T-cell (primary cell): ENCODE data around the gene QSOX2. TPM values are rescaled to one million over a fixed set of nuclear protein-coding genes. Genes with fewer than 3 reads are reported as not detected.

Source experiments
- ATAC-seq, 4 experiments: fragments of 200-7000 bp in 3 of 4; fragments of 150-1000 bp in 1 of 4; cut with Tn5 transposase; replicated peaks in 1 of 4; 1 replicate in 3 of 4; 2 replicates in 1 of 4; pipeline ENCODE4 v1.10.0; 2021; ENCODE audit warnings: moderate library complexity in 3 of 4, mild to moderate bottlenecking in 2 of 4, moderate number of reproducible peaks in 1 of 4
- CTCF ChIA-PET, 2 donors: fragments of 300-600 bp; sonication (Branson Sonifier 250); formaldehyde crosslinking; loops; one replicate each; lab custom pipeline; 2022; ENCODE audit warnings: antibody characterized with exemption in 2 of 2; lab: Charles Lee
- POLR2A ChIA-PET, 2 donors: fragments of 300-600 bp; sonication (Branson Sonifier 250); formaldehyde crosslinking; loops; one replicate each; lab custom pipeline; 2022; ENCODE audit warnings: antibody characterized with exemption in 2 of 2; lab: Charles Lee
- DNase-seq, 35 experiments: peaks; one replicate each; pipeline versions ENCODE4 v3.0.0 to v3.0.0-alpha.2; 2013 to 2023
- H3K27ac ChIP-seq: one replicate; pipeline ENCODE4 v1.5.1; 2013; ENCODE audit warnings: low read length
- H3K27me3 ChIP-seq, 2 experiments: replicated peaks in 1 of 2; 1 replicate in 1 of 2; 2 replicates in 1 of 2; pipeline versions ENCODE4 v1.6.1 to v1.7.0; 2013; ENCODE audit warnings: low read length in 1 of 2, mixed read lengths in 1 of 2; ENCODE audit not compliant: control insufficient read depth in 2 of 2, insufficient read depth in 2 of 2; ENCODE audit errors: extremely low read depth in 1 of 2
- H3K36me3 ChIP-seq, 2 donors: 1 replicate in 1 of 2; 2 replicates in 1 of 2; pipeline versions ENCODE4 v1.6.1 to v1.7.0; 2013; ENCODE audit warnings: low read length in 1 of 2; ENCODE audit not compliant: control insufficient read depth in 2 of 2, insufficient read depth in 1 of 2; ENCODE audit errors: extremely low read depth in 1 of 2
- H3K4me1 ChIP-seq, 2 experiments: 1 replicate in 1 of 2; 2 replicates in 1 of 2; pipeline versions ENCODE4 v1.6.1 to v1.7.0; 2013; ENCODE audit warnings: low read length in 2 of 2, mixed read lengths in 1 of 2; ENCODE audit not compliant: insufficient read depth in 2 of 2, control insufficient read depth in 1 of 2; ENCODE audit errors: extremely low read depth in 1 of 2
- H3K4me3 ChIP-seq, 2 donors: 1 replicate in 1 of 2; 2 replicates in 1 of 2; pipeline versions ENCODE4 v1.5.1 to v1.7.0; 2013; ENCODE audit warnings: mild to moderate bottlenecking in 2 of 2, low read length in 1 of 2, moderate library complexity in 1 of 2; ENCODE audit not compliant: control insufficient read depth in 1 of 2; ENCODE audit errors: extremely low read depth in 1 of 2
- H3K9me3 ChIP-seq: 2 replicates; pipeline ENCODE4 v1.7.0; 2013
- H3K27ac Mint-ChIP-seq, 2 donors: one replicate each; pipeline ENCODE4 v1.8.0; 2020 to 2021; ENCODE audit warnings: mild to moderate bottlenecking in 2 of 2, mixed read lengths in 2 of 2
- H3K27me3 Mint-ChIP-seq, 2 donors: one replicate each; pipeline ENCODE4 v1.8.0; 2021 to 2022; ENCODE audit warnings: mixed read lengths in 2 of 2
- H3K36me3 Mint-ChIP-seq: one replicate; pipeline ENCODE4 v1.8.0; 2021; ENCODE audit warnings: mixed read lengths
- H3K4me1 Mint-ChIP-seq, 3 donors: one replicate each; pipeline ENCODE4 v1.8.0; 2020 to 2022; ENCODE audit warnings: mixed read lengths in 3 of 3, mild to moderate bottlenecking in 1 of 3
- H3K4me3 Mint-ChIP-seq, 3 donors: one replicate each; pipeline ENCODE4 v1.8.0; 2020 to 2022; ENCODE audit warnings: mild to moderate bottlenecking in 3 of 3, mixed read lengths in 3 of 3, moderate library complexity in 3 of 3
- H3K9me3 Mint-ChIP-seq, 3 donors: one replicate each; pipeline ENCODE4 v1.8.0; 2020 to 2022; ENCODE audit warnings: mixed read lengths in 3 of 3
- WGBS: methylation state at CpG from one replicate; pipeline ENCODE4 v1.1.5; 2013; ENCODE audit warnings: missing lambda C conversion rate; ENCODE audit not compliant: insufficient coverage; 5-methylcytosine and 5-hydroxymethylcytosine counted together
- total RNA-seq, 35 experiments: library from RNA in 6 of 35; stranded (reverse) in 6 of 35; fragments of 120-200 nt in 1 of 35; gene quantifications; one replicate each; pipeline versions ENCODE4 v1.2.1 to v1.2.4 and lab custom pipeline; 2013 to 2026

The QSOX2 gene
- total RNA-seq, 5 donors from 2014 or later (not counting 1 experiment from before 2014, with no cell fraction given): 14.1 to 19.4 (median 17.0) TPM

- Histone ChIP-seq H3K36me3 (peaks cover 24 to 66% of the 10 kb centered on the region in 2 donors), H3K4me1 (peaks cover 0 to 4% of the 10 kb centered on the region in 2 experiments), H3K27ac (no peak overlapping the region), H3K9me3 (no peaks in the 10 kb centered on the region), H3K4me3 (no peak overlapping the region), H3K27me3 (no peaks in the 10 kb centered on the region)
- ATAC-seq (no peak), DNase-seq (no peak)
- ChIA-PET POLR2A (interaction anchor here in 1 of 2 donors (0.6 kb wide), 1 partner anchor 10 kb away, joined by 4 read pairs; no protein-coding TSS in a partner anchor), CTCF (no interaction called here)
- 96% methylated on average over 37 of the region's 37 CpGs for WGBS
- Mint-ChIP-seq H3K27me3 (no peaks in the 10 kb centered on the region), H3K4me3 (no peak overlapping the region), H3K9me3 (no peaks in the 10 kb centered on the region), H3K27ac (no peak overlapping the region), H3K4me1 (peaks cover 0 to 10% (median 5%) of the 10 kb centered on the region in 3 donors), H3K36me3 (peaks cover 51% of the 10 kb centered on the region)
These were observed 28.9 kb downstream of the QSOX2 start for GRCh38 chr9:136216541-136217244.

- no peak overlapping the region for H3K4me3 ChIP-seq
- WGBS: 98% methylated on average over 6 of the region's 9 CpGs
- H3K27ac Mint-ChIP-seq: no peak overlapping the region
- DNase-seq (no peak), ATAC-seq (no peak)
- H3K36me3 ChIP-seq: peaks cover 18 to 67% of the 10 kb centered on the region in 2 donors
- POLR2A ChIA-PET: no interaction called here
- no peak overlapping the region for H3K27ac ChIP-seq
- H3K36me3 Mint-ChIP-seq: peaks cover 38% of the 10 kb centered on the region
- H3K4me1 Mint-ChIP-seq: no peaks in the 10 kb centered on the region
- H3K4me3 Mint-ChIP-seq: no peak overlapping the region
- no peaks in the 10 kb centered on the region for H3K27me3 Mint-ChIP-seq
- H3K9me3 Mint-ChIP-seq: no peaks in the 10 kb centered on the region
- no peaks in the 10 kb centered on the region for H3K9me3 ChIP-seq
- CTCF ChIA-PET: no interaction called here
- H3K4me1 ChIP-seq: no peaks in the 10 kb centered on the region
- no peaks in the 10 kb centered on the region for H3K27me3 ChIP-seq
These were observed 31.9 kb downstream of the QSOX2 start for GRCh38 chr9:136213733-136214132.

GRCh38 chr9:136212345-136212950 lies 33.2 kb downstream of the QSOX2 start:
- 95% methylated on average over 23 of the region's 28 CpGs for WGBS

GRCh38 chr9:136211441-136212344 lies 33.9 kb downstream of the QSOX2 start:
- ATAC-seq (no peak), DNase-seq (no peak)
- Histone ChIP-seq H3K27me3 (no peaks in the 10 kb centered on the region), H3K36me3 (peaks cover 19 to 54% of the 10 kb centered on the region in 2 donors), H3K27ac (no peak overlapping the region), H3K4me3 (no peak overlapping the region), H3K9me3 (no peaks in the 10 kb centered on the region), H3K4me1 (no peaks in the 10 kb centered on the region)
- ChIA-PET POLR2A (no interaction called here), CTCF (no interaction called here)
- Mint-ChIP-seq H3K4me3 (no peak overlapping the region), H3K4me1 (no peaks in the 10 kb centered on the region), H3K36me3 (peaks cover 46% of the 10 kb centered on the region), H3K9me3 (no peaks in the 10 kb centered on the region), H3K27me3 (no peaks in the 10 kb centered on the region), H3K27ac (no peak overlapping the region)
- WGBS: 90% methylated on average over 30 of the region's 35 CpGs

More at GRCh38 chr9:136212345-136212950, 33.2 kb downstream of the QSOX2 start:
- no peak for ATAC-seq
- Histone ChIP-seq H3K27ac (no peak overlapping the region), H3K9me3 (no peaks in the 10 kb centered on the region), H3K4me3 (no peak overlapping the region), H3K27me3 (no peaks in the 10 kb centered on the region), H3K4me1 (no peaks in the 10 kb centered on the region), H3K36me3 (peaks cover 23 to 56% of the 10 kb centered on the region in 2 donors)
- DNase-seq: no peak
- H3K4me1 Mint-ChIP-seq: no peaks in the 10 kb centered on the region
- no peaks in the 10 kb centered on the region for H3K9me3 Mint-ChIP-seq
- CTCF ChIA-PET: no interaction called here
- no peak overlapping the region for H3K4me3 Mint-ChIP-seq
- H3K36me3 Mint-ChIP-seq: peaks cover 39% of the 10 kb centered on the region
- no peaks in the 10 kb centered on the region for H3K27me3 Mint-ChIP-seq
- POLR2A ChIA-PET: no interaction called here
- no peak overlapping the region for H3K27ac Mint-ChIP-seq

- POLR2A ChIA-PET: no interaction called here
- ATAC-seq (no peak), DNase-seq (no peak)
- Histone ChIP-seq H3K36me3 (peaks cover 12 to 48% of the 10 kb centered on the region in 2 donors), H3K4me3 (no peak overlapping the region), H3K4me1 (no peaks in the 10 kb centered on the region), H3K27me3 (no peaks in the 10 kb centered on the region), H3K9me3 (no peaks in the 10 kb centered on the region), H3K27ac (no peak overlapping the region)
- H3K4me3 Mint-ChIP-seq: no peak overlapping the region
- H3K27me3 Mint-ChIP-seq: peaks cover 0 to 4% of the 10 kb centered on the region in 2 donors
- H3K27ac Mint-ChIP-seq: no peak overlapping the region
- CTCF ChIA-PET: no interaction called here
- peaks cover 51% of the 10 kb centered on the region for H3K36me3 Mint-ChIP-seq
- H3K9me3 Mint-ChIP-seq: no peaks in the 10 kb centered on the region
- 98% methylated on average over 14 of the region's 15 CpGs for WGBS
- peaks cover 0 to 1% (median 1%) of the 10 kb centered on the region in 3 donors for H3K4me1 Mint-ChIP-seq
These were observed 34.6 kb downstream of the QSOX2 start for GRCh38 chr9:136211006-136211405.

GRCh38 chr9:136210276-136210675 lies 35.3 kb downstream of the QSOX2 start:
- CTCF ChIA-PET: no interaction called here
- Mint-ChIP-seq H3K27ac (no peak overlapping the region), H3K36me3 (peaks cover 47% of the 10 kb centered on the region), H3K9me3 (no peaks in the 10 kb centered on the region), H3K4me1 (peaks cover 0 to 2% (median 2%) of the 10 kb centered on the region in 3 donors), H3K27me3 (peaks cover 0 to 4% of the 10 kb centered on the region in 2 donors), H3K4me3 (no peak overlapping the region)
- WGBS: 92% methylated on average over 10 of the region's 16 CpGs
- DNase-seq (no peak), ATAC-seq (no peak)
- Histone ChIP-seq H3K9me3 (no peaks in the 10 kb centered on the region), H3K27ac (no peak overlapping the region), H3K4me3 (no peak overlapping the region), H3K27me3 (peaks cover 0 to 6% of the 10 kb centered on the region in 2 experiments), H3K36me3 (peaks cover 9 to 44% of the 10 kb centered on the region in 2 donors), H3K4me1 (peaks cover 0 to 1% of the 10 kb centered on the region in 2 experiments)
- POLR2A ChIA-PET: no interaction called here
